ENCODE results near the gene OR4D1.
A peak's percentile ranks its signal among the peaks of the same experiment; 100 is the strongest.

OR4D1 gene

GRCh38 chr17:58195518-58196123, 47.4 kb downstream of the OR4D1 start:
- DNase-seq: no peak

GRCh38 chr17:58196610-58197009, 48.4 kb downstream of the OR4D1 start:
- DNase-seq: no peak

- DNase-seq: peak in 3 of 5 donors; percentile 32 to 49 (median 35)
Measured at GRCh38 chr17:58200024-58200633, 51.9 kb downstream of the OR4D1 start.

GRCh38 chr17:58202859-58203258, 54.7 kb downstream of the OR4D1 start:
- DNase-seq: no peak

- no peak for DNase-seq
Measured at GRCh38 chr17:58204796-58205195, 56.6 kb downstream of the OR4D1 start.

GRCh38 chr17:58205936-58206335, 57.8 kb downstream of the OR4D1 start:
- DNase-seq: no peak

GRCh38 chr17:58207451-58207850, 59.3 kb downstream of the OR4D1 start:
- DNase-seq: no peak

GRCh38 chr17:58208344-58208743, 60.2 kb downstream of the OR4D1 start:
- no peak for DNase-seq

Data from T-helper 1 cell (primary cell).